Prostate gland (tissue), 2 donors: Measurements from ENCODE around the gene SPG7.

Source experiments
- POLR2A ChIP-seq: fragments of 450-650 bp; IDR thresholded peaks from one replicate; pipeline ENCODE4 v1.6.1; 2016; ENCODE audit warnings: antibody characterized with exemption, mild to moderate bottlenecking
- POLR2AphosphoS5 ChIP-seq: sonication (generic); formaldehyde crosslinking; IDR thresholded peaks from one replicate; pipeline ENCODE4 v1.6.1; 2017; ENCODE audit warnings: antibody characterized with exemption
- TF ChIP-seq, protein P1 (sequence below), 4 experiments: fragments of 200-600 bp in 2 of 4; fragments of 450-650 bp in 2 of 4; sonication (generic) in 2 of 4; IDR thresholded peaks; 1 replicate in 3 of 4; 2 replicates in 1 of 4; pipeline ENCODE4 v1.5.1; 2016 to 2019; ENCODE audit warnings: antibody characterized with exemption in 4 of 4, mild to moderate bottlenecking in 2 of 4, moderate library complexity in 2 of 4

DNA sequence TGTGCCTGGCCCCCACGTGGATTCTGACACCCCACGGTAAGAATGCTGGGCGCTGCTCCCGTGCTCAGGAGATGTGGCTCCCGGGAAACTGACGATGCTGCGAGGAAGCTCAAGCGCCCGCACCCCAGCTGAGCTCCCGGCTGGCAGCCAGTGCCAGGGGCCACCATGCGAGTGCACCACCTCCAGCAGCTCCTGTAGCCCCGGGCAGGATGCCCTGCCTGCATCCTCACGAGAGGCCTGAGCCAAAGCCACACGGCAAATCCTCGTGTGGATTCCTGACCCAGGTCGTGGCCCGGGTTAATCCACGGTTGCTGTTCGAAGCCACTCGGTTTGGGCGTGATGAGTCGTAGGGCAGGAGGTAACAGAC, 93.7 kb downstream of the SPG7 start:
- TF ChIP-seq POLR2A (no peak), POLR2AphosphoS5 (no peak)
- TF ChIP-seq, protein P1, sequence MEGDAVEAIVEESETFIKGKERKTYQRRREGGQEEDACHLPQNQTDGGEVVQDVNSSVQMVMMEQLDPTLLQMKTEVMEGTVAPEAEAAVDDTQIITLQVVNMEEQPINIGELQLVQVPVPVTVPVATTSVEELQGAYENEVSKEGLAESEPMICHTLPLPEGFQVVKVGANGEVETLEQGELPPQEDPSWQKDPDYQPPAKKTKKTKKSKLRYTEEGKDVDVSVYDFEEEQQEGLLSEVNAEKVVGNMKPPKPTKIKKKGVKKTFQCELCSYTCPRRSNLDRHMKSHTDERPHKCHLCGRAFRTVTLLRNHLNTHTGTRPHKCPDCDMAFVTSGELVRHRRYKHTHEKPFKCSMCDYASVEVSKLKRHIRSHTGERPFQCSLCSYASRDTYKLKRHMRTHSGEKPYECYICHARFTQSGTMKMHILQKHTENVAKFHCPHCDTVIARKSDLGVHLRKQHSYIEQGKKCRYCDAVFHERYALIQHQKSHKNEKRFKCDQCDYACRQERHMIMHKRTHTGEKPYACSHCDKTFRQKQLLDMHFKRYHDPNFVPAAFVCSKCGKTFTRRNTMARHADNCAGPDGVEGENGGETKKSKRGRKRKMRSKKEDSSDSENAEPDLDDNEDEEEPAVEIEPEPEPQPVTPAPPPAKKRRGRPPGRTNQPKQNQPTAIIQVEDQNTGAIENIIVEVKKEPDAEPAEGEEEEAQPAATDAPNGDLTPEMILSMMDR (IDR thresholded peaks at IDR 0.05), result no peak
